Measurements from ENCODE around the gene BLTP2. TPM values are rescaled to one million over a fixed set of nuclear protein-coding genes. Genes with fewer than 3 reads are reported as not detected.

Gene BLTP2
- total and polyA plus RNA-seq, 10 of the 15 experiments (the other 5 are each of a cell fraction or from before 2014, with no cell fraction given): 14.2 to 151 (median 78.1) TPM

DNA sequence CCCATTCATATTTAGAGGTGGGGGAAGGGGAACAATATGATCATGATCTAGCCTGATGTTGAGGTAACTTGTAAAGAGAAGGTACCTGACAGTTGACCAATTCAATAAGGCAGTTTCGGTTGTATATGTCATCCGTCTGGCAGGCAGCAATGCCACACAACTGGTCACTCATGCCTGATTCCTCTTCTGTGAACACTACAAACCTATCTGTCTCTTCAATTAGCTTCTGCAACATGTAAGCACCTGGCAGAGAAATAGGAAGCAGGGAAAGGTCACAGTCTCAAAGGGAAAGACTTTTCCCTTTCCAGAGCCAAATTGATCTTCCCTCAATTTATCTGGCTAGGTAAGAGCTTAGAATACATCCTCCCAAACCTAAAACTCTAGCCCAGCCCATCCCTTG is 20.8 kb downstream of the BLTP2 start (continued):
- TF ChIP-seq E4F1 (IDR thresholded peaks at IDR 0.05; ENCODE audit: borderline replicate concordance, partially characterized antibody) (no peak), ATF2 (IDR thresholded peaks at IDR 0.05; ENCODE audit: low read length) (no peak), ZNF274 (IDR thresholded peaks at IDR 0.05; ENCODE audit: insufficient read depth, insufficient read length) (no peak)

- RAD21 ChIA-PET (ENCODE audit: unreplicated experiment): no interaction called here
- H4K20me1 ChIP-seq (ENCODE audit: control insufficient read depth, insufficient read depth): no peaks in the 10 kb centered on the region
- no peak overlapping the region for H3K27ac ChIP-seq (ENCODE audit: control insufficient read depth, insufficient read depth)
- no peaks in the 10 kb centered on the region for H3K27me3 ChIP-seq (replicated peaks in 1 of 2; ENCODE audit: control insufficient read depth in 2 of 2, insufficient read depth in 2 of 2, low read length in 1 of 2)
- H3K9me3 ChIP-seq (replicated peaks; ENCODE audit: control insufficient read depth, insufficient read depth, low read length): no peaks in the 10 kb centered on the region
- POLR2A ChIA-PET: interaction anchor here (1.1 kb wide), 1 partner anchor 823 kb away, joined by 3 read pairs; no protein-coding TSS in a partner anchor
- no peak for ATAC-seq
- no peak overlapping the region for H2AFZ ChIP-seq (ENCODE audit: control insufficient read depth, low read depth, low read length)
- BruUV-seq (replicated peaks): no TSS peak
- peaks cover 32 to 51% of the 10 kb centered on the region in 2 experiments for H3K36me3 ChIP-seq (ENCODE audit: control insufficient read depth in 2 of 2, insufficient read depth in 2 of 2, low read length in 1 of 2)
- FAIRE-seq: no peak
- no peak overlapping the region for H3K4me2 ChIP-seq (ENCODE audit: control insufficient read depth, insufficient read depth)
- 96% methylated on average over 4 of the region's 4 CpGs for WGBS (ENCODE audit: insufficient coverage, insufficient replicate concordance, low lambda C conversion rate, missing lambda C conversion rate)
- SMC1A ChIA-PET (ENCODE audit: uncharacterized antibody, unreplicated experiment): interaction anchor here (0.6 to 0.8 kb wide), 2 partner anchors 12 to 312 kb away, joined by 3 to 4 read pairs; no protein-coding TSS in a partner anchor
- intact Hi-C loops (cut with micrococcal nuclease; ENCODE audit: unreplicated experiment): loop anchor here (5.0 kb wide), 1 partner anchor 51 kb away; the partner anchor contains the start of gene PIGS
- in situ Hi-C loops (cut with MboI): no loop called here
- CTCF ChIA-PET: interaction anchor here (1.0 to 4.8 kb wide), 3 partner anchors 12 to 342 kb away, joined by 3 to 20 read pairs (median 6); no protein-coding TSS in a partner anchor
- no peak overlapping the region for H3K9ac ChIP-seq (ENCODE audit: control insufficient read depth, insufficient read depth, low read length)
- no peak for DNase-seq (ENCODE audit: low read depth, low spot score)
- TF ChIP-seq, protein P1, sequence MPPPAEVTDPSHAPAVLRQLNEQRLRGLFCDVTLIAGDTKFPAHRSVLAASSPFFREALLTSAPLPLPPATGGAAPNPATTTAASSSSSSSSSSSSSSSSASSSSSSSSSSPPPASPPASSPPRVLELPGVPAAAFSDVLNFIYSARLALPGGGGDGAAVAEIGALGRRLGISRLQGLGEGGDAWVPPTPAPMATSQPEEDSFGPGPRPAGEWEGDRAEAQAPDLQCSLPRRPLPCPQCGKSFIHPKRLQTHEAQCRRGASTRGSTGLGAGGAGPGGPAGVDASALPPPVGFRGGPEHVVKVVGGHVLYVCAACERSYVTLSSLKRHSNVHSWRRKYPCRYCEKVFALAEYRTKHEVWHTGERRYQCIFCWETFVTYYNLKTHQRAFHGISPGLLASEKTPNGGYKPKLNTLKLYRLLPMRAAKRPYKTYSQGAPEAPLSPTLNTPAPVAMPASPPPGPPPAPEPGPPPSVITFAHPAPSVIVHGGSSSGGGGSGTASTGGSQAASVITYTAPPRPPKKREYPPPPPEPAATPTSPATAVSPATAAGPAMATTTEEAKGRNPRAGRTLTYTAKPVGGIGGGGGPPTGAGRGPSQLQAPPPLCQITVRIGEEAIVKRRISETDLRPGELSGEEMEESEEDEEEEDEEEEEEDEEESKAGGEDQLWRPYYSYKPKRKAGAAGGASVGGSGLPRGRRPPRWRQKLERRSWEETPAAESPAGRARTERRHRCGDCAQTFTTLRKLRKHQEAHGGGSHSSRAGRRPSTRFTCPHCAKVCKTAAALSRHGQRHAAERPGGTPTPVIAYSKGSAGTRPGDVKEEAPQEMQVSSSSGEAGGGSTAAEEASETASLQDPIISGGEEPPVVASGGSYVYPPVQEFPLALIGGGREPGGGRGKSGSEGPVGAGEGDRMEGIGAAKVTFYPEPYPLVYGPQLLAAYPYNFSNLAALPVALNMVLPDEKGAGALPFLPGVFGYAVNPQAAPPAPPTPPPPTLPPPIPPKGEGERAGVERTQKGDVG (CRISPR knock-in tag; IDR thresholded peaks at IDR 0.05): no peak
- no peak overlapping the region for H3K4me3 ChIP-seq
- no peaks in the 10 kb centered on the region for H3K79me2 ChIP-seq (ENCODE audit: control insufficient read depth, insufficient read depth, low read length)
- H3K4me1 ChIP-seq (ENCODE audit: control insufficient read depth, insufficient read depth, low read length): no peaks in the 10 kb centered on the region
Observed at GRCh38 chr17:28623696-28624095, 21.3 kb downstream of the BLTP2 start.
